GM18498 (cell line): ENCODE data around the gene FBXW2.

Source experiments
- ATAC-seq: cut with Tn5 transposase; IDR thresholded peaks from one replicate; pipeline ENCODE4 v1.9.1; 2021; ENCODE audit warnings: mild to moderate bottlenecking, moderate library complexity; ENCODE audit not compliant: unreplicated experiment

FBXW2 gene

DNA sequence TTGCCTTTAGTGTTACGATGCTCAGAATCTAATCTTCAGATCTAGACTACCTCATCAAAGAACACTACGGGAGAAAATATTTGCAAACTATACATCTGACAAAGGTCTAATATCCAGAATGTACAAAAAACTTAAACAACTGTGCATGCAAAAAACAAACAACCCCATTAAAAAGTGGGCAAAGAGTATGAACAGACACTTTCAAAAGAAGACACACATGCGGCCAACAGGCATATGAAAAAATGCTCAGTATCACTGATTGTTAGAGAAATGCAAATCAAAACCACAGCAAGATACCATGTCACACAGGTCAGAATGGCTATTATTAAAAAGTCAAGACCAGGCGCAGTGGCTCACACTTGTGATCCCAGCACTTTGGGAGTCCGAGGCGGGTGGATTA is 47.9 kb downstream of the FBXW2 start:
- no peak for ATAC-seq

DNA sequence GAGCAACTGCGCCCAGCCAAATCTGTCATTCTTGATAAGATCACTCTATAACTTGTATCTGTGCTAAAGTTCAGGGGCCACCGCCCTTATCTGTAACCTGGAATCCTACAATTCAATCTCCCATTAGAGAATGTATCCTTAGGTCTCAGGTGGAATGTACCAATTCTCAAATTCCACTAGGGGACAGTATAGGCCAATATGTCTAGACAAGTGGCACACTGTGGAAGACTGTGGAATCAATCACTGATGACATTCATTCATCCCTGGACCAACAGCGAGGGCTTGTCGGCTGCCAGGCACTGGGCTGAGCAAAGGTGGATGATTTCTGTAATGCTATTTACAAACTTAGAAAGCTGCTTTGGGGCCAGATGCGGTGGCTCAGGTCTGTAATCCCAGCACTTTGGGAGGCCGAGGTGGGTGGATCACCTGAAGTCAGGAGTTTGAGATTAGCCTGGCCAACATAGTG is 50.2 kb downstream of the FBXW2 start:
- ATAC-seq, result peak; percentile 73

GRCh38 chr9:120741701-120742100 is 51.5 kb downstream of the FBXW2 start:
- no peak for ATAC-seq

DNA sequence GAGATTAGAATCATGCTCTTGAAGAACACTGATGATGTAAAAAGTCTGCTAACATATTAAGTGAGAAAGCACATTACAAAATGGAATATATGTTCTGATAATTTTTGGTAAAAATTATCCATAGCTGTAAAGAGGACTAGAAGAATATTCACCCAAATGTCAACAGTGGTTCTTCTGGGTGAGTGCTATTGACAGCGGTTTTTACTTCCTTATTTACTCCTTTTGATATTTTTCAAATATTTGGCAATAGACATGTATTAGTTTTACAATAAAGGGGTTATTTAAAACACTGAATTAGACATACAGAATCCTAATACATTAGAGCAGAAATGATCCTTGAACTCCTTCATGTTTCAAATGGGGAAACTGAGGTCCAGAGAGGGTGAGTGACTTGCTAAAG is 52.0 kb downstream of the FBXW2 start:
- no peak for ATAC-seq

DNA sequence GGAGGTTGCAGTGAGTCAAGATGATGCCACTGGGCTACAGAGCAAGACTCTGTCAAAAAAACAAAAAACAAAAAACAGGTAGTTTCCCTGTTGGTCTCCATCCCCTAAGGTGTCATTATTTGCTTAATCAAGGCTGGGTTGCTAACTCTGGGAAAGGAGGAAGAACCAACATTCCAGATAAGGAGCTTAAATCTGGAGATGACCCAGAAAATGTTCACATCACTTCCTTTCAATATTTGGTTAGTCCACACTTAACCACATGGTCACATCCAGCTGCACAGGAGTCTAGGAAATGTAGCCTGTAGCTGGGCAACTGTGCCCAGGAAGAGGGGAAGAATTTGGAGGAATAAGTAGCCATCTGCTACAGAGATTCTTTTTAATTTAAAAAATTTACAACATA is 53.1 kb downstream of the FBXW2 start:
- no peak for ATAC-seq

DNA sequence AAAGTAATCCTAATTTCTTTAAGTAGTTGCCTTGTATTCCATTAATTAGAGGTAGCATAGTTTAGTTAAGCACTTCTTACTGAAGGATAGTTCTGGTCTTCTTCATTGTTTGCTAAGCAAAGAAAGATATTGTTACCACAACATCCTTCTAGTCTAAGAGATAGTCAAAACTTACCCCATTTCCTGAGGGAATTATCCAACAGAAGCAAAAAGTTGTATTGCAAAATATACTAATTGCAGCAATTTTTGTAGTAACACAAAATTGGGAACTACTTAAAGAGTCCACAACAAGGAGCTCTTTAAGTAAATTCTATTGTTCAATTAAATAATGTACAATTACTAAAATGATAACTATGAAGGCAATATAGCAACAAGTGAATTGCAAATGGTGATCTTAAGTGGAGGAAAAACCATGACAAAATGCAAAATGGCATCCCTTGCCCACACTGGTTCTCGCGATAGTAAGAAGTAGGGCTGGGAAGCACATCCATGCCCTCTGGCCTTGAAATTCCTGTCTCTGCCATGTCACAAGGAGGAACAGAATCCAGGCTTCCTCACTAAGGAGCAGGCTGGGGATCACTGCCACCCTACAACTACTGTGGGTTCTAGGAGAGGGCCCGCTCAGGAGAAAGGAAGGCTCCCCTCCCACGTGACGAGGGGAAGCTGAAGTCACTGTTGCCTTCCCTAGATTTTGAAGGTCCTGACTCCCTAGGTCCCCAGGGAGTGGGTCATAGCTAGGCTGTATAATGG is 55.6 kb downstream of the FBXW2 start:
- ATAC-seq, result no peak

DNA sequence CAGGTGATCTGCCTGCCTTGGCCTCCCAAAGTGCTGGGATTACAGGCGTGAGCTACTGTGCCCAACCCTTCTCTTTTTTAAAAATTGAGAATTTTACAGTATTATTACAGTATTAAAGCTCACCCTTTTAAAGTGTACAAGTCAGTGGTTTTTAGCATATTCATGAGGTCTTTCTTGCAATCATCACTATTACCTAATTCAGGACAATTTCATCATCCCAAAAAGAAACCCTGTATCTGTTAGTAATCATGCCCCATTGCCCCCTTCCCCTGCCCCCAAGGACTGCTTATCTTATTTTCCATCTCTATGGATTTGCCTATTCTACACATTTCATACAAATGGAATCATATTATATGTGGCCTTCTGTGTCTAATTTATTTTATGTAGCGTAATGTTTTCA is 56.3 kb downstream of the FBXW2 start:
- ATAC-seq, result no peak

DNA sequence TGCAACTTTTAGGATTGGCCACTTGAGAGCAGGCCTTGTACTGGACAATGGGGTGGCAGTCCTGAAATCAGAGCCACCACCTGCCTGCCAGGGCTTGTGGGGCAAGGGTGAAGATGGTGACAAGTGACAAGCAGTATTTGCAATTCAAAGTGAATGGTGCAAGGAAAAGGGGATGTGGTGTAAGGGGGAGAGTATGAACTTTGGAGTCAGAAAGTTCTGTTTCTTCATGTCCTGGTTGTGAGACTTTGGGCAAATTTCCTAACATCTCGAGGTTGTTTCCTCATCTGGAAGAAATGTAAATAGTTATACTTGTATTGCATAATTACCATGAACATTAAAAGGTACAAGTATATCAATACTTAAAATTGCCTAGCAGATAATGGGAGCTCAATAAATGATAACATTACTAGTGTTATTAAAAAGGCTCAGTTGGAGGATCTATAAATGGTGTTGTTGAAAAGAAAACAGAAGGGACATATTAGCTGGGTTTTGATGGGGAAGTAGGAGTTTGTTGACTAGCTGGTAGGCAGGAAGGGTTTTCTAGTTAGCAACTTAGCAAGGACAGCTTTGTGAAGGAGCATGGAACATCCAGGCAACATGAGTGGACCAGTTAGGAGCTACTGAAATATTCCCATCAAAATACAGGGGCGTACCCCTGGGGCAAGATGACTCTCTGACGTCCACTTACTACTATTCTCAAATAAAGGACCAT is 57.6 kb downstream of the FBXW2 start:
- ATAC-seq, result peak; percentile 63

- peak; percentile 6 for ATAC-seq
These were observed 58.4 kb downstream of the FBXW2 start for GRCh38 chr9:120734607-120735410.

- no peak for ATAC-seq
These were observed 60.0 kb downstream of the FBXW2 start for GRCh38 chr9:120733190-120733589.

DNA sequence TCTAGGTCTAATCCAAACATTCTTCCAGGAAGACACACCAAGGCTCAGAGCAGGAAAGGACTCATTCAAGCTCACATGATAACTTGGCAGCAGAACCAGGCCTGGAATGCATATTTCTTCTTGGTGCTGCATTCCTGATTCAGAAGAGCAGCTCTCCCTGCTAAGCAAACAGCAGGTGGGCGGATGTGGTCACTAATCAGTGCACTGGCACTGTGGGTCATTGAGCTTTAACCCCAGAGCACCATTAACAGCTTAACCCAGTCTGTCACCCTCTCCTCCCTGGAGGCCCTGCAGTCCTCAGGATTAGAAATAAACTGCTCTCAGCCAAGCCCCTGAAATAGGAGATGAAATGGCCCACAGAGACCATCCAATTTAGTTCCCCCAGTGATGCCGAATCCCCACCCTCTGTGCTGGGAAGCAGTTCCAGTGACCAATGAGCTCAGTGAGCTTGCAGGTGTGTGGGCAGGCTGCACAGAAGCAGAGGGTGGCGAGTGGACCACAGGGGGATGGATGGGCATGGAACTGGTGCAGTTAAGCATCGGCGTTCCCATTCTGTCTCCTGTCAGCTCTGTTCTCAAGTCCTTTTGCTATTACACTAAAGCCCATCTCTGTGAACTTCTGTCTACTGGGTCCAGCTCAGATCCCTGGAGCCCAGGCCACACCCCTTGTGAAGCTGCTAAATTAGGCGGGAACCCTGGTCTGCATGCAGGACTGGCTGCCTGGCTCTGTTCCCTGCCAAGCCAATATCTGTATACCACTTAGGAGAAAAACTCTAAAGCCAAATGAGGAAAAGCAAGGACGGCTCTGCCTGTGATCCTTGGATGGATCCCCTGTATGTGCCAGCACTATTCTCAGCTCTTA is 62.3 kb downstream of the FBXW2 start:
- no peak for ATAC-seq

- no peak for ATAC-seq
These were observed 63.4 kb downstream of the FBXW2 start for GRCh38 chr9:120729791-120730241.

- peak; percentile 40 for ATAC-seq
These were observed 66.7 kb downstream of the FBXW2 start for GRCh38 chr9:120726484-120726883.

DNA sequence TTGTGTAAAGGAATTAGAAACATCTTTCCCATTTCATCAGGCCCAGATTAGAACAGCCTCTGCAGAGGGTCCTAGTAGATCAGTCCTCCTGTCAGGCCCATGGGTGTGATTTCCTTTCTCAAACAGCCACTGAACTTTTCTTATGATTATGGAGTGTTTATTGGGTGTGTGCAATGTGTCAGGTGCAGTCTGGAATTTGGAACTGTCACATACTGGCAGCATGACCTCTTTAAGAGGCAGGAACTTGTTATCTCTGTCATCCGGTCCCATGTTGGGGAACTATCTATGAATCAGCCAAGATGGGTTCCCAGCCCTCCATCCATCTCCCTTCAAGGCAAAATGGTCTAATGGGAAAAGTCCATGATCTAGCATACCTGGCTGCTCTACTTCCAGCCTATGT is 67.3 kb downstream of the FBXW2 start:
- ATAC-seq, result no peak

DNA sequence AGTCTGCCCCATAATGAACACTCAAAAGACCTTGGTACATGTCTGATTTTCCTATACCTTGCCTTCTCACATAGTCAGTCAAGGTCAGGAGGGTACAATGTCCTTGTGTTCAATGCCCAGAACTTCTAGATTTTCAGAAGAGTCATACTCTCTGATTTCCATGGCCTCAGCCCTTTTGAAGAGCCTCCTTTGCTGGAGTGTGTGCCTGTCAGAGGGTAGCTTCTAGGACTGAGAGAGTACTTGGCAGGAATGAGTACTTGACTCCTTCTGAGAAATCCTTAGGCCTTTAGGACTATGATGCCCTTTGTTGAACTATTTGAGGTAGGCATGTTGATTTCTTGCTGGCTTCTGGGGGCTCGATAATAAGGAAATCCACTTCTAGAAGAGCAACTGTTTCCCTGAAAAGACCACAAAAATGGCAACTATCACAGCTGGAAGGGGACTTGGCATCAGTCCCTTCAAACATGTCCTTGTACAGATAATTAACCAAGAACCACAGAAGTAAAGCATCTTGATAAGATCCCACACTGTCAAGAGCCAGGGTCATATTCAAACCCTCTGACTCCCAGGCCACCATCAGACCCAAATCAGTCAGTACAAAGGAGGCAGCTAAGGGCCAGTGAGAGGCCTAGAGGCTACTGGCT is 68.3 kb downstream of the FBXW2 start:
- no peak for ATAC-seq

- ATAC-seq, result no peak
These were observed 69.7 kb downstream of the FBXW2 start for GRCh38 chr9:120723565-120723964.

- ATAC-seq, result no peak
These were observed 72.8 kb downstream of the FBXW2 start for GRCh38 chr9:120720404-120720803.

DNA sequence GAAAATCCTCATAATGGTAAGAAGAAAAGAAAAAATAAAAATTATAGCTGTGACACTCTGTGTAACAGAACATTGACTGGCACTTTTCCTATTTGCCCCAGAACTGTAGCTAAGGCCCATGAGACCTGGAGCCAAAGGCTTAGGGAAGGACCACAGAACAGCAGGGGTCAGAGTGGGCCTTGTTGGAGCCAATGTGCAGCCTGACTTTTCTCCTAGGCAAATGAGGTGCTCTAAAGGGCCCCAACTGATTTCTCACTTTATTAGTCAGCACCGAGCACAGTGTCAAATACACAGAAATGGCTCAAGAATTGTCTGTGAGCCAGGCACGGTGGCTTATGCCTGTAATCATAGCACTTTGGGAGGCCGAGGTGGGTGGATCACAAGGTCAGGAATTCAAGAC is 74.9 kb downstream of the FBXW2 start:
- ATAC-seq, result no peak

DNA sequence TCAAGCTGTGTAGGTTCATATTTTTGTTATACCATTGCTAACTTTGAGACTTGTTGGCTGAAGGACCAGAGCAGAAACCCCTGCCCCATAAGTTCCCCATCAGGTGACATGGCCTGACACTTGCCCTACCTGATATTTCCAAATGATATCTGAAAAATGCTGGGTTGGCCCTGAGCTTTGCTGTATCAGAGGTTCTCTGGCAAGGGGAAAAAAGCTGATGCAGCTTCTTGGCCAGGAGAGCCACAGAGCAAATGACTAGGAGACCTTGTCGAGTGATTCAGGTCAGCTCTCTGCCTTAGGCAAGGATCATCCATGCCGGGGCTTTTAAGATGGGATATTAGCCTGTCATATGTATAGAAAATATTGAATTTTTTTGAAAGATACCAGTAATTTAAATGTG is 76.0 kb downstream of the FBXW2 start:
- ATAC-seq, result no peak

DNA sequence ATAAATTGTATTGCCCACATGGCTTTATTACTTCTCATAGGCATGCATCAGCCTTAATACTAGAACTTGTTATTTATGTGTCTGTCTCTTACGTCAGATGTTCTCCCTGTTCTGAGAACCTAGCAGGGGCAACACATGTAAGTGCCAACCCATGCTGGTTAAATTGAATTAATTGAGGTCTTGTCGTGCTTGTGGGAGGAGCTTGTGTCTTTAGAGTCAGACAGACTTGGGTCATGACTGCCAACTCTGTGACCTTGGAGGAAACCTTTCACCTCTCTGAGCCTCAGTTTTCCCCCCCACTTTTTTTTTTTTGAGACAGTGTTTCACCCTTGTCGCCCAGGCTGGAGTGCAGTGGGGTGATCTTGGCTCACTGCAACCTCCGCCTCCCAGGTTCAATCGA is 76.7 kb downstream of the FBXW2 start:
- no peak for ATAC-seq
